T-helper 2 cell treated with Interferon-gamma antibody and Interleukin-4, amounts not matched to agents 5 μg/mL and 100 μg/mL, for 36 hours (primary cell): ENCODE measurements around the gene LMCD1.

Source experiments
- DNase-seq: peaks from one replicate; pipeline ENCODE4 v3.0.0; 2021; ENCODE audit warnings: low spot score
- H3K27ac Mint-ChIP-seq: one replicate; pipeline ENCODE4 v1.8.0; 2021; ENCODE audit warnings: mild to moderate bottlenecking, mixed read lengths
- H3K27me3 Mint-ChIP-seq: one replicate; pipeline ENCODE4 v1.8.0; 2021; ENCODE audit warnings: low read depth, mixed read lengths
- H3K36me3 Mint-ChIP-seq: one replicate; pipeline ENCODE4 v1.8.0; 2021; ENCODE audit warnings: low read depth, mixed read lengths
- H3K4me1 Mint-ChIP-seq: one replicate; pipeline ENCODE4 v1.8.0; 2021; ENCODE audit warnings: low read depth, mixed read lengths
- H3K4me3 Mint-ChIP-seq: one replicate; pipeline ENCODE4 v1.8.0; 2022; ENCODE audit warnings: mild to moderate bottlenecking, moderate library complexity, mixed read lengths
- H3K9me3 Mint-ChIP-seq: one replicate; pipeline ENCODE4 v1.8.0; 2021; ENCODE audit warnings: mixed read lengths

The LMCD1 gene

DNA sequence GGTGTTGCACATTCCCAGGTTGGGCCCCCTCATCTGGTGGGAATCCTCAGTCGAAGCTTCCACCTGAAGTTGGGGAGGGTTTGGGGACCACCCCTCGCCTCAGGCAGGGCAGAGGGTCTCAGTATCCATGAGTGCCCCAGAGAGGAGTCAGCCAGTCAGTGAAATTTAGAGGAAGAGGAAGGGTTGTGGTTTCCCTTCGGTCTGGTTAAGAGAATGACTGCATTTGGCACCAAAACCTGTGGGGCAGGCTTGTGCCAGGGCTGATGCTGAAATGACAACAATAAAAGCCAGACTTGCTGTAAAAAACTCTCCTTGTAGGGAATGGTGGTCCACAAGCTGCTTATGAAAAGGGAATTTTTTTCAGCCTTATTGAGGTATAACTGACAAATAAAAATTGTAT, 22.6 kb downstream of the LMCD1 start:
- no peak for DNase-seq
- Mint-ChIP-seq H3K9me3 (peaks cover 5% of the 10 kb centered on the region), H3K27ac (no peak overlapping the region), H3K36me3 (no peaks in the 10 kb centered on the region), H3K27me3 (peaks cover 2% of the 10 kb centered on the region), H3K4me3 (no peak overlapping the region), H3K4me1 (peaks cover 2% of the 10 kb centered on the region)

DNA sequence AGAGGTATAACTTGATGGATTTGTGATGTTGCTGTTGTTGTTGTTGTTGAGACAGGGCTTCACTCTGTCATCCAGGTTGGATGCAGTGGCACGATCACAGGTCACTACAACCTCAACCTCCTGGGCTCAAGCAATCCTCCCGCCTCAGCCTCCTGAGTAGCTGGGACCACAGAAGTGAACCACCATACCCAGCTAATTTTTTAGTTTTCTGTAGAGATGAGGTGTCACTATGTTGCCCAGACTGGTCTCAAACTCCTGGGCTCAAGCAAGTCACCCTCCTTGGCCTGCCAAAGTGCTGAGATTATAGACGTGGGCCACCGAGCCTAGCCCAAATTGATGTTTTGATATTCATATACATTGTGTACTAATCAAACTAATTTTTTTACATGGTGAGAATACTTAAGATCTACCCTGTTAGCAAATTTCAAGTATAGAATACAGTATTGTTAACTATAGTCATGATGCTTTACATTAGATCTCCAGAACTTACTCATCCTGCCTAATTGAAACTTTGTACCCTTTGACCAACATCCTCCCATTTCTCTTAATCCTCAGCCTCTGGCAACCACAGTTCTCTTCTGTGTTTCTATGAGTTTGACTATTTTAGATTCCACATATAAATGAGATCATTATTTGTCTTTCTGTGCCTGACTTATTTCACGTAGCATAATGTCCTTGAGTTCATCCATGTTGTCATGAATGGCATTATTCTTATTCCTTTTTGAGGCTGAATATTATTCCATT, 23.2 kb downstream of the LMCD1 start:
- DNase-seq, result no peak
- peaks cover 2% of the 10 kb centered on the region for H3K4me1 Mint-ChIP-seq
- no peaks in the 10 kb centered on the region for H3K36me3 Mint-ChIP-seq
- H3K27ac Mint-ChIP-seq, result no peak overlapping the region
- H3K4me3 Mint-ChIP-seq, result no peak overlapping the region
- H3K27me3 Mint-ChIP-seq, result peaks cover 2% of the 10 kb centered on the region
- peaks cover 3% of the 10 kb centered on the region for H3K9me3 Mint-ChIP-seq

DNA sequence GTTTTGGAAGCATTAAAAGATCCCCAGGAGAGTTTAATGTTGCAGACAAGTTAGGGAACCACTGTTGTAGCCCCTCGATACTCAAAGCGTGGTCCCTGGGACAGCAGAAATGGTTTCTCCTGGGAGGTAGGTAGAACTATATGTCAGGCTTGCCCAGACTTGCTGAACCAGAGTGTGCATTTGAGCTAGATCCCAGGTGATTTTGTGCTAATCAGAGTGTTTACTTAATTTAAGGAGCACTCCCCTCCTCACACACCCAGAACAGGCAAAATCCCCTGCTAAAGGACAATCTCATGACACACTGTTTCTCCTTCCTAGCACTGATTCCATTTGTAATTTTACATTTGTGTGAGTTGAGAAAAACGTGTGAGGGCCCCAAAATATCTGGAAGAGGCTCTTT, 24.3 kb downstream of the LMCD1 start:
- DNase-seq, result no peak
- H3K27me3 Mint-ChIP-seq, result peaks cover 2% of the 10 kb centered on the region
- no peaks in the 10 kb centered on the region for H3K36me3 Mint-ChIP-seq
- H3K9me3 Mint-ChIP-seq, result no peaks in the 10 kb centered on the region
- no peak overlapping the region for H3K4me3 Mint-ChIP-seq
- H3K4me1 Mint-ChIP-seq, result peaks cover 2% of the 10 kb centered on the region
- no peak overlapping the region for H3K27ac Mint-ChIP-seq

- no peak overlapping the region for H3K27ac Mint-ChIP-seq
- no peaks in the 10 kb centered on the region for H3K9me3 Mint-ChIP-seq
- peaks cover 2% of the 10 kb centered on the region for H3K4me1 Mint-ChIP-seq
- no peaks in the 10 kb centered on the region for H3K27me3 Mint-ChIP-seq
- no peak for DNase-seq
- H3K36me3 Mint-ChIP-seq, result no peaks in the 10 kb centered on the region
- no peak overlapping the region for H3K4me3 Mint-ChIP-seq
Observed at GRCh38 chr3:8529181-8529637, 27.6 kb downstream of the LMCD1 start.

GRCh38 chr3:8529738-8530525, 28.3 kb downstream of the LMCD1 start:
- no peak for DNase-seq
- no peaks in the 10 kb centered on the region for H3K9me3 Mint-ChIP-seq
- H3K27ac Mint-ChIP-seq, result no peak overlapping the region
- no peaks in the 10 kb centered on the region for H3K36me3 Mint-ChIP-seq
- no peak overlapping the region for H3K4me3 Mint-ChIP-seq
- H3K4me1 Mint-ChIP-seq, result peaks cover 2% of the 10 kb centered on the region
- H3K27me3 Mint-ChIP-seq, result no peaks in the 10 kb centered on the region

DNA sequence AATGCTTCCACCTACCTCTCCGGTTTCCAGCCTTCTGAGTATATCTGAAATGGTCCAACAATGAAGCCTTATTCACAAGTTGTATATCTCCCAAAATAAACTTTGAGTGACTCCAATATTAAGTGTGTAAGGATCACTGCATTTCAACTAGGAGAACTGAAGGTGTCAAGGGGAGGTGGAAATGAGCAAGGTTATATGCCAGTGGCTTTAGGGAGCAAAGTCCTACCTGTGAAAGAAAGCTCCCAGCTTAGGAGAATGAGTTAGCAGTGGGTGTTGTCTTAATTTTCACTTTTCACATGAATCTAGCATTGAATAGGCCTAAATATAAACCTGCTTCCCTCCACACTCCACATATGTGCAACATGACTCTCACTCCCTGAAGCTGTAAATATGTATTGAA, 29.0 kb downstream of the LMCD1 start:
- H3K36me3 Mint-ChIP-seq, result no peaks in the 10 kb centered on the region
- H3K4me1 Mint-ChIP-seq, result no peaks in the 10 kb centered on the region
- no peak overlapping the region for H3K27ac Mint-ChIP-seq
- no peaks in the 10 kb centered on the region for H3K27me3 Mint-ChIP-seq
- no peak for DNase-seq
- no peaks in the 10 kb centered on the region for H3K9me3 Mint-ChIP-seq
- no peak overlapping the region for H3K4me3 Mint-ChIP-seq

- no peak for DNase-seq
- H3K9me3 Mint-ChIP-seq, result no peaks in the 10 kb centered on the region
- H3K27ac Mint-ChIP-seq, result no peak overlapping the region
- no peaks in the 10 kb centered on the region for H3K36me3 Mint-ChIP-seq
- H3K27me3 Mint-ChIP-seq, result no peaks in the 10 kb centered on the region
- no peak overlapping the region for H3K4me3 Mint-ChIP-seq
- H3K4me1 Mint-ChIP-seq, result no peaks in the 10 kb centered on the region
Observed at GRCh38 chr3:8532251-8532871, 30.7 kb downstream of the LMCD1 start.

- H3K4me1 Mint-ChIP-seq, result no peaks in the 10 kb centered on the region
- no peaks in the 10 kb centered on the region for H3K36me3 Mint-ChIP-seq
- H3K27ac Mint-ChIP-seq, result no peak overlapping the region
- no peak for DNase-seq
- H3K9me3 Mint-ChIP-seq, result no peaks in the 10 kb centered on the region
- no peak overlapping the region for H3K4me3 Mint-ChIP-seq
- H3K27me3 Mint-ChIP-seq, result no peaks in the 10 kb centered on the region
Observed at GRCh38 chr3:8536096-8537056, 34.8 kb downstream of the LMCD1 start.

DNA sequence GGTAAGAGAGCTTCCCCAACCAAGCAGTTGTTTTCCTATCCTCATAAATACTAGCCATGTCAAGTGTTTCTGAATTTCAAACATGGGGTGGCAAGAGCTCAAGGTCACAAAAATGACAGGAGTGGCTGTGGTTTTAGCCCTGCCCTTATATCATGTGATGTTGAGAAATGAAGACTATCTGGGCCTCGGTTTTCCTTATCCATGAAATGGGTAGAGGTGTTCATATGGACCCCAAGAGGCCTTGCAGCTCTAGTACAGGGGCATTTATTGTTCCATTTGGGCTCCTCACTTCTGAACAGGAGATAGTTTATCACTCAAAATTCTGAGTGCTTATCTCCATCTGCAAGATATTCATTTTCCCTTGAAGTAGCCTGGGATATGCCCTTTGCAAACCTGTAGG, 35.8 kb downstream of the LMCD1 start:
- Mint-ChIP-seq H3K9me3 (no peaks in the 10 kb centered on the region), H3K4me1 (no peaks in the 10 kb centered on the region)
- DNase-seq, result no peak

GRCh38 chr3:8538223-8538622, 36.6 kb downstream of the LMCD1 start:
- H3K4me1 Mint-ChIP-seq, result no peaks in the 10 kb centered on the region
- no peaks in the 10 kb centered on the region for H3K36me3 Mint-ChIP-seq
- no peak overlapping the region for H3K27ac Mint-ChIP-seq
- H3K27me3 Mint-ChIP-seq, result no peaks in the 10 kb centered on the region
- DNase-seq, result no peak
- no peak overlapping the region for H3K4me3 Mint-ChIP-seq
- H3K9me3 Mint-ChIP-seq, result no peaks in the 10 kb centered on the region

More for the DNA sequence above, 35.8 kb downstream of the LMCD1 start:
- Mint-ChIP-seq H3K4me3 (no peak overlapping the region), H3K27me3 (no peaks in the 10 kb centered on the region), H3K27ac (no peak overlapping the region), H3K36me3 (no peaks in the 10 kb centered on the region)

DNA sequence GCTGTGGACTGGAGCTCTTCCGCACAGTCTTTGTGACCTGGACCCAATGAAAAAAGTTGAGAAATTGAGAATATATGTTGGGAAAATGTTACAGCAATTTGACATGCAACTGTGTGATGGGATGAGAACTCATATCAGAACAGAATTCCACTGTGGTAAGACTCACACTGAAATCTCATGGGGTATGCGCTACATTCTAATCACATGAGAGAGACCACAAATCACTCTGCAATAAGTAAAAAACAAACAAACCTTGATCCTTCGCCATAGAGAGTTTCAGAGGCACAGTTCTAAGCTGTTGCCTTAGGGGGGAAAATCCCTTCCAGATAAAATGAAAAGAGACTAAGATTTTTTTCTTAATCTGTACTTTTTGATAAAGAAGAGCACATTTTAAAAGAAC, 37.3 kb downstream of the LMCD1 start:
- Mint-ChIP-seq H3K27ac (no peak overlapping the region), H3K9me3 (no peaks in the 10 kb centered on the region), H3K36me3 (no peaks in the 10 kb centered on the region), H3K27me3 (no peaks in the 10 kb centered on the region), H3K4me1 (no peaks in the 10 kb centered on the region), H3K4me3 (no peak overlapping the region)
- DNase-seq, result no peak

DNA sequence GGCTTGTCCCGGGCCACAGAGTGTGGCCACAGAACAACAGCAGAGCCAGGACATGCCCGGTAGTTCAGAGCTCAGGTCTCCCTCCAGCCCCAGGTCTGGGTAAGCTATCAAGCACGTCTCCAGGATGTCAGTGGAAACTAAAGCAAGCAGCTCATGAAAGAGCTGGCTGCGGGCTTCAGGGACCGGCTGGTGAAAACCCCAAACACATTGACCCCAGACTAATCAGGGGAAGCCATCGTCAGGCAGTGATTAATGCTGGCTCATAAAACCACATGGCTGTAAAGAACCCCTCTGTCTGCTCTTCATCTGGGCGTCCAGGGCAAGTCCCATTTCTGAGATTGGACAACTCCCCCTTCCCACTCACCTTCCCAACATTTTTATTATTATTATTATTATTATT, 37.8 kb downstream of the LMCD1 start:
- Mint-ChIP-seq H3K4me3 (no peak overlapping the region), H3K4me1 (no peaks in the 10 kb centered on the region), H3K27me3 (no peaks in the 10 kb centered on the region), H3K9me3 (no peaks in the 10 kb centered on the region), H3K27ac (no peak overlapping the region), H3K36me3 (no peaks in the 10 kb centered on the region)
- DNase-seq, result no peak

DNA sequence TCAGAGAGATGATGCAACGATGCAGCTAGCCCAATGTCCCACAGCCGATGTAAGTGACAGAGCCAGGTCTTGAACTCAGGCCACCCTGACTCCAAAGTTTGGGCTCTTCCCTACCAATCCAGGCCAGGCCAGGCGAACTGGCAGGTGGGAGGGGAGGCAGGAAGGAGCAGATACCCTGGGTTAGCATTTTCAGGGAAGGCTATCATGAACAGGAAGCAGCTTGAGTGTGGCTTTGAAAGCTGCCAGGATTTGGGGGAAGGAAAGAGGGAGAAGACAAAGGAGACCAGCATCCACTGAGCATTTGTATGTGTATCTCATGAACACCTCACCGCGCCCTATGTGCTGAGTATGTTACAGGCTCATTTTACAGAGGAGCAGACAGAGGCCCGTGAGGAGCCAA, 38.8 kb downstream of the LMCD1 start:
- no peaks in the 10 kb centered on the region for H3K27me3 Mint-ChIP-seq
- no peak overlapping the region for H3K27ac Mint-ChIP-seq
- no peaks in the 10 kb centered on the region for H3K9me3 Mint-ChIP-seq
- no peaks in the 10 kb centered on the region for H3K4me1 Mint-ChIP-seq
- DNase-seq, result no peak
- no peak overlapping the region for H3K4me3 Mint-ChIP-seq
- no peaks in the 10 kb centered on the region for H3K36me3 Mint-ChIP-seq
